Kidney (tissue), 14 donors: ENCODE measurements around the gene CRYBG1. TPM values are rescaled to one million over a fixed set of nuclear protein-coding genes. Genes with fewer than 3 reads are reported as not detected.

Experiments used
- DNase-seq, 5 donors: peaks; one replicate each; pipeline ENCODE4 v3.0.0-alpha.2; 2013 to 2020
- FAIRE-seq: peaks from 2 replicates; lab custom pipeline; 2012; peaks lifted over from hg19 to GRCh38; lab: Jason Lieb, UNC
- H3K27ac ChIP-seq, 2 donors: one replicate each; pipeline ENCODE4 v1.7.0; 2013; ENCODE audit warnings: low read depth in 2 of 2, low read length in 2 of 2, inconsistent platforms in 1 of 2
- H3K27me3 ChIP-seq: one replicate; pipeline ENCODE4 v1.7.1; 2013; ENCODE audit warnings: low read length, inconsistent platforms; ENCODE audit not compliant: control insufficient read depth, insufficient read depth
- H3K36me3 ChIP-seq, 3 donors: one replicate each; pipeline versions ENCODE4 v1.7.0 to v1.7.1; 2013; ENCODE audit warnings: low read length in 3 of 3, control low read depth in 1 of 3, inconsistent platforms in 1 of 3; ENCODE audit not compliant: insufficient read depth in 3 of 3, control insufficient read depth in 2 of 3
- H3K4me1 ChIP-seq, 3 donors: one replicate each; pipeline versions ENCODE4 v1.7.0 to v1.7.1; 2013; ENCODE audit warnings: low read length in 3 of 3, inconsistent platforms in 1 of 3, low read depth in 1 of 3; ENCODE audit not compliant: control insufficient read depth in 2 of 3, insufficient read depth in 2 of 3
- H3K4me3 ChIP-seq, 3 donors: one replicate each; pipeline versions ENCODE4 v1.7.0 to v1.8.1; 2013; ENCODE audit warnings: low read length in 3 of 3, control low read depth in 1 of 3, inconsistent platforms in 1 of 3
- H3K9ac ChIP-seq, 3 donors: one replicate each; pipeline versions ENCODE4 v1.7.0 to v1.7.1; 2013; ENCODE audit warnings: low read length in 3 of 3, control low read depth in 1 of 3, inconsistent platforms in 1 of 3
- H3K9me3 ChIP-seq, 3 donors: one replicate each; pipeline versions ENCODE4 v1.7.0 to v1.7.1; 2013; ENCODE audit warnings: low read length in 3 of 3, control low read depth in 1 of 3, inconsistent platforms in 1 of 3; ENCODE audit not compliant: control insufficient read depth in 2 of 3, insufficient read depth in 1 of 3
- CTCF ChIP-seq: IDR thresholded peaks from 3 replicates; pipeline ENCODE4 v1.5.1; 2012; ENCODE audit warnings: mild to moderate bottlenecking, moderate library complexity, borderline replicate concordance; ENCODE audit not compliant: insufficient read depth; ENCODE audit errors: extremely low read depth
- intact Hi-C: fragments of 100-400 bp; cut with DNase I; formaldehyde crosslinking; loops from one replicate; pipeline ENCODE4 v1.11.1; 2022
- polyA plus RNA-seq: library from polyadenylated mRNA; stranded (reverse); fragments of 350-450 nt; fragmentation: Illumina TruSeq; extraction: RNeasy Lipid Tissue Mini Kit (QIAGEN cat#74804); gene quantifications from one replicate; pipeline ENCODE4 v1.2.3, GENCODE V29; 2014; ENCODE audit warnings: low read depth, low replicate concordance; ENCODE audit not compliant: insufficient read depth
- total RNA-seq: library from RNA; stranded (reverse); fragmentation: NEBNext Ultra II Directional; extraction: Animal tissue kit (Norgen Biotek cat#: 25700); gene quantifications from one replicate; pipeline ENCODE4 v1.2.1, GENCODE V29; 2021
- donor health status: control.
- donor health status: control.
- donor health status: control.
- donor health status: control.
- donor health status: control.
- donor health status: DM: yes; HTN: yes; CAD: no.
- donor health status: Normal renal cell carcinoma (clear cell type).

CRYBG1 gene
- total and polyA plus RNA-seq, 2 donors from 2014 or later: 7.0 to 32.6 TPM

- Histone ChIP-seq H3K9ac (no peak overlapping the region), H3K4me1 (peaks cover 0 to 7% (median 2%) of the 10 kb centered on the region in 3 donors), H3K27me3 (no peaks in the 10 kb centered on the region), H3K36me3 (no peaks in the 10 kb centered on the region), H3K27ac (no peak overlapping the region), H3K4me3 (no peak overlapping the region), H3K9me3 (no peaks in the 10 kb centered on the region)
- intact Hi-C loops: no loop called here
- no peak for TF ChIP-seq CTCF
- FAIRE-seq (no peak), DNase-seq (no peak)
Measured at GRCh38 chr6:106462923-106463557, 102.5 kb downstream of the CRYBG1 start.

GRCh38 chr6:106466211-106466610 lies 105.7 kb downstream of the CRYBG1 start:
- FAIRE-seq (no peak), DNase-seq (no peak)
- H3K4me3 ChIP-seq: no peak overlapping the region
- TF ChIP-seq CTCF: no peak
- H3K9me3 ChIP-seq: no peaks in the 10 kb centered on the region
- no peak overlapping the region for H3K9ac ChIP-seq
- intact Hi-C loops: no loop called here
- H3K27ac ChIP-seq: no peak overlapping the region
- H3K4me1 ChIP-seq: no peaks in the 10 kb centered on the region
- no peaks in the 10 kb centered on the region for H3K27me3 ChIP-seq
- H3K36me3 ChIP-seq: no peaks in the 10 kb centered on the region

- intact Hi-C loops: no loop called here
- H3K27me3 ChIP-seq: no peaks in the 10 kb centered on the region
- no peaks in the 10 kb centered on the region for H3K9me3 ChIP-seq
- no peak overlapping the region for H3K9ac ChIP-seq
- DNase-seq (no peak), FAIRE-seq (no peak)
- no peak overlapping the region for H3K27ac ChIP-seq
- H3K4me3 ChIP-seq: no peak overlapping the region
- TF ChIP-seq CTCF: no peak
- no peaks in the 10 kb centered on the region for H3K36me3 ChIP-seq
- H3K4me1 ChIP-seq: no peaks in the 10 kb centered on the region
Measured at GRCh38 chr6:106468935-106469334, 108.4 kb downstream of the CRYBG1 start.

- no peak overlapping the region for H3K27ac ChIP-seq
- intact Hi-C loops: no loop called here
Measured at GRCh38 chr6:106469882-106470281, 109.4 kb downstream of the CRYBG1 start.

More at GRCh38 chr6:106469882-106470281, 109.4 kb downstream of the CRYBG1 start:
- TF ChIP-seq CTCF: no peak
- DNase-seq: no peak
- no peaks in the 10 kb centered on the region for H3K9me3 ChIP-seq
- no peak overlapping the region for H3K4me3 ChIP-seq
- no peaks in the 10 kb centered on the region for H3K4me1 ChIP-seq
- H3K9ac ChIP-seq: no peak overlapping the region
- no peaks in the 10 kb centered on the region for H3K27me3 ChIP-seq
- no peak for FAIRE-seq
- H3K36me3 ChIP-seq: no peaks in the 10 kb centered on the region
